KOPT-K1 (cell line): ENCODE results near the gene WDR26.
"Not testable (repeated sequence)": the region's sequence is repeated elsewhere in the genome, so short reads cannot be mapped to it uniquely, and the experiment has no call there.

ENCODE experiments used
- H3K27ac ChIP-seq: fragments of 200-600 bp; sonication (generic); 2 replicates; pipeline ENCODE4 v1.5.1; 2016; ENCODE audit warnings: antibody characterized with exemption, mild to moderate bottlenecking, low read depth, low read length; ENCODE audit not compliant: poor library complexity, severe bottlenecking
- H3K36me3 ChIP-seq: fragments of 200-600 bp; sonication (generic); 2 replicates; pipeline ENCODE4 v1.5.1; 2017; ENCODE audit warnings: antibody characterized with exemption, mild to moderate bottlenecking, low read length, moderate library complexity; ENCODE audit not compliant: insufficient read depth
- H3K9me3 ChIP-seq: fragments of 200-600 bp; sonication (generic); 2 replicates; pipeline ENCODE4 v1.5.1; 2017; ENCODE audit warnings: antibody characterized with exemption, low read length, mild to moderate bottlenecking; ENCODE audit not compliant: insufficient read depth, poor library complexity, severe bottlenecking

The WDR26 gene

GRCh38 chr1:224434691-224435317, at the start of gene WDR26:
Gene WDR26, minus strand, starts transcription at chr1:224434797.
- Histone ChIP-seq H3K36me3 (peaks cover 9% of the 10 kb centered on the region), H3K9me3 (no peaks in the 10 kb centered on the region), H3K27ac (peak within 1 kb of the TSS; percentile 82)

GRCh38 chr1:224483206-224483605, 48.6 kb upstream of the WDR26 start:
- not testable (repeated sequence) for H3K27ac ChIP-seq, H3K36me3 ChIP-seq, H3K9me3 ChIP-seq

GRCh38 chr1:224482619-224483018, 48.0 kb upstream of the WDR26 start:
- no peaks in the 10 kb centered on the region for H3K9me3 ChIP-seq
- no peaks in the 10 kb centered on the region for H3K36me3 ChIP-seq

GRCh38 chr1:224481601-224482000, 47.0 kb upstream of the WDR26 start:
- Histone ChIP-seq H3K36me3 (no peaks in the 10 kb centered on the region), H3K9me3 (no peaks in the 10 kb centered on the region)

More at GRCh38 chr1:224482619-224483018, 48.0 kb upstream of the WDR26 start:
- no peak overlapping the region for H3K27ac ChIP-seq

GRCh38 chr1:224480888-224481459, 46.4 kb upstream of the WDR26 start:
- H3K27ac ChIP-seq, H3K36me3 ChIP-seq, H3K9me3 ChIP-seq: not testable (repeated sequence)

More at GRCh38 chr1:224481601-224482000, 47.0 kb upstream of the WDR26 start:
- H3K27ac ChIP-seq, result no peak overlapping the region

- not testable (repeated sequence) for H3K27ac ChIP-seq
These were observed 45.6 kb upstream of the WDR26 start for GRCh38 chr1:224480200-224480599.

GRCh38 chr1:224472806-224473205, 38.2 kb upstream of the WDR26 start:
- H3K9me3 ChIP-seq, result peaks cover 6% of the 10 kb centered on the region
- H3K36me3 ChIP-seq, result no peaks in the 10 kb centered on the region

More at GRCh38 chr1:224480200-224480599, 45.6 kb upstream of the WDR26 start:
- not testable (repeated sequence) for H3K36me3 ChIP-seq, H3K9me3 ChIP-seq

GRCh38 chr1:224466154-224466553, 31.6 kb upstream of the WDR26 start:
- Histone ChIP-seq H3K36me3 (no peaks in the 10 kb centered on the region), H3K27ac (no peak overlapping the region), H3K9me3 (peaks cover 6% of the 10 kb centered on the region)

More at GRCh38 chr1:224472806-224473205, 38.2 kb upstream of the WDR26 start:
- no peak overlapping the region for H3K27ac ChIP-seq

- H3K36me3 ChIP-seq, result no peaks in the 10 kb centered on the region
- H3K27ac ChIP-seq, result no peak overlapping the region
- no peaks in the 10 kb centered on the region for H3K9me3 ChIP-seq
These were observed 25.4 kb upstream of the WDR26 start for GRCh38 chr1:224459966-224460365.

- Histone ChIP-seq H3K9me3 (no peaks in the 10 kb centered on the region), H3K27ac (no peak overlapping the region), H3K36me3 (peaks cover 4% of the 10 kb centered on the region; the same call in 1 of the 2 replicates)
These were observed 24.4 kb upstream of the WDR26 start for GRCh38 chr1:224458996-224459395.

- Histone ChIP-seq H3K27ac (no peak overlapping the region), H3K9me3 (no peaks in the 10 kb centered on the region), H3K36me3 (peaks cover 4% of the 10 kb centered on the region; the same call in 1 of the 2 replicates)
These were observed 23.7 kb upstream of the WDR26 start for GRCh38 chr1:224458296-224458695.

GRCh38 chr1:224457782-224458144, 23.2 kb upstream of the WDR26 start:
- H3K36me3 ChIP-seq, result peaks cover 4% of the 10 kb centered on the region; the same call in 1 of the 2 replicates
- H3K9me3 ChIP-seq, result no peaks in the 10 kb centered on the region
- no peak overlapping the region for H3K27ac ChIP-seq

- H3K36me3 ChIP-seq, result peaks cover 4% of the 10 kb centered on the region; the same call in 1 of the 2 replicates
These were observed 22.0 kb upstream of the WDR26 start for GRCh38 chr1:224456637-224456953.

GRCh38 chr1:224454402-224455055, 19.9 kb upstream of the WDR26 start:
- peaks cover 4% of the 10 kb centered on the region; the same call in 1 of the 2 replicates for H3K36me3 ChIP-seq
- H3K9me3 ChIP-seq, result no peaks in the 10 kb centered on the region
- no peak overlapping the region for H3K27ac ChIP-seq

More at GRCh38 chr1:224456637-224456953, 22.0 kb upstream of the WDR26 start:
- Histone ChIP-seq H3K27ac (no peak overlapping the region), H3K9me3 (no peaks in the 10 kb centered on the region)

GRCh38 chr1:224450561-224451350, 16.2 kb upstream of the WDR26 start:
- Histone ChIP-seq H3K36me3 (peaks cover 4% of the 10 kb centered on the region; the same call in 1 of the 2 replicates), H3K9me3 (no peaks in the 10 kb centered on the region), H3K27ac (no peak overlapping the region)
